ENCODE data around the gene GALNT17. TPM values are rescaled to one million over a fixed set of nuclear protein-coding genes. Genes with fewer than 3 reads are reported as not detected.
A peak's percentile ranks its signal among the peaks of the same experiment; 100 is the strongest.

Gene GALNT17
- total and polyA plus RNA-seq, 2 experiments from 2014 or later: 11.1 to 65.6 TPM

- Histone ChIP-seq H3K4me1 (ENCODE audit: insufficient read depth) (peaks cover 49% of the 10 kb centered on the region), H3K27ac (ENCODE audit: low read depth) (peak overlapping the region; percentile 90), H3K4me2 (no peak overlapping the region), H3K27me3 (ENCODE audit: insufficient read depth) (no peaks in the 10 kb centered on the region), H2AFZ (no peak overlapping the region), H3F3A (replicated peaks; ENCODE audit: low read depth) (peaks cover 26% of the 10 kb centered on the region), H3K79me2 (replicated peaks; ENCODE audit: insufficient read depth) (no peaks in the 10 kb centered on the region; the same call in 1 of the 2 replicates), H3K9me2 (ENCODE audit: insufficient read depth) (peaks cover 11% of the 10 kb centered on the region; the same call in 1 of the 2 replicates), H3K36me3 (ENCODE audit: insufficient read depth) (no peaks in the 10 kb centered on the region), H4K20me1 (replicated peaks; ENCODE audit: insufficient read depth) (no peaks in the 10 kb centered on the region), H3K4me3 (no peak overlapping the region)
- ATAC-seq: peak; percentile 66
- Mint-ChIP-seq H3K27ac (peak overlapping the region; percentile 90), H3K36me3 (ENCODE audit: low read depth) (peaks cover 42% of the 10 kb centered on the region), H3K27me3 (ENCODE audit: insufficient read depth, low read depth, poor library complexity) (peaks cover 16% of the 10 kb centered on the region), H3K4me1 (peaks cover 61% of the 10 kb centered on the region), H3K9me3 (peaks cover 8% of the 10 kb centered on the region; the same call in 2 of the 3 replicates), H3K4me3 (no peak overlapping the region; the same call in 2 of the 3 replicates)
- peak; percentile 77 for DNase-seq (ENCODE audit: low spot score)
- TF ChIP-seq CREB1 (CRISPR knock-in tag; IDR thresholded peaks at IDR 0.05; ENCODE audit: low read depth) (peak; percentile 38; the same call in 1 of the 2 replicates), STAT1 (IDR thresholded peaks at IDR 0.05; ENCODE audit: unreplicated experiment) (no peak)
Observed at GRCh38 chr7:71457021-71457420, 325.1 kb downstream of the GALNT17 start.

GRCh38 chr7:71457846-71458590, 326.1 kb downstream of the GALNT17 start:
- H3K4me1 ChIP-seq (ENCODE audit: insufficient read depth): peaks cover 44% of the 10 kb centered on the region
- no peaks in the 10 kb centered on the region; the same call in 1 of the 2 replicates for H3K79me2 ChIP-seq (replicated peaks; ENCODE audit: insufficient read depth)
- H2AFZ ChIP-seq: no peak overlapping the region
- H3K27me3 ChIP-seq (ENCODE audit: insufficient read depth): no peaks in the 10 kb centered on the region
- peaks cover 26% of the 10 kb centered on the region for H3F3A ChIP-seq (replicated peaks; ENCODE audit: low read depth)
- peak overlapping the region; percentile 90 for H3K27ac ChIP-seq (ENCODE audit: low read depth)
- DNase-seq (ENCODE audit: low spot score) (peak; percentile 39), ATAC-seq (peak; percentile 74)
- TF ChIP-seq STAT1 (IDR thresholded peaks at IDR 0.05; ENCODE audit: unreplicated experiment) (no peak), POLR2AphosphoS5 (IDR thresholded peaks at IDR 0.05; ENCODE audit: low read depth) (peak; percentile 30; the same call in 1 of the 2 replicates)
- peak overlapping the region; percentile 61 for H3K4me2 ChIP-seq
- Mint-ChIP-seq H3K27ac (peak overlapping the region; percentile 93), H3K36me3 (ENCODE audit: low read depth) (peaks cover 45% of the 10 kb centered on the region), H3K27me3 (ENCODE audit: insufficient read depth, low read depth, poor library complexity) (peaks cover 17% of the 10 kb centered on the region), H3K9me3 (peaks cover 18% of the 10 kb centered on the region; the same call in 2 of the 3 replicates), H3K4me3 (peak overlapping the region; percentile 9; the same call in 2 of the 3 replicates), H3K4me1 (peaks cover 61% of the 10 kb centered on the region)
- H4K20me1 ChIP-seq (replicated peaks; ENCODE audit: insufficient read depth): no peaks in the 10 kb centered on the region
- peak overlapping the region; percentile 28; the same call in 1 of the 2 replicates for H3K4me3 ChIP-seq
- peaks cover 9% of the 10 kb centered on the region; the same call in 1 of the 2 replicates for H3K9me2 ChIP-seq (ENCODE audit: insufficient read depth)
- H3K36me3 ChIP-seq (ENCODE audit: insufficient read depth): no peaks in the 10 kb centered on the region

- no peak overlapping the region for H3K4me3 ChIP-seq
- H3K4me2 ChIP-seq: no peak overlapping the region
- Mint-ChIP-seq H3K4me1 (peaks cover 59% of the 10 kb centered on the region), H3K4me3 (no peak overlapping the region), H3K9me3 (peaks cover 18% of the 10 kb centered on the region; the same call in 2 of the 3 replicates), H3K27ac (peak overlapping the region; percentile 93; the same call in 1 of the 2 replicates), H3K27me3 (ENCODE audit: insufficient read depth, low read depth, poor library complexity) (peaks cover 17% of the 10 kb centered on the region), H3K36me3 (ENCODE audit: low read depth) (peaks cover 37% of the 10 kb centered on the region)
- H3K9me2 ChIP-seq (ENCODE audit: insufficient read depth): peaks cover 9% of the 10 kb centered on the region
- DNase-seq (ENCODE audit: low spot score) (no peak), ATAC-seq (no peak)
- TF ChIP-seq ZNF462 (CRISPR knock-in tag; IDR thresholded peaks at IDR 0.05): no peak
- peaks cover 40% of the 10 kb centered on the region for H3K4me1 ChIP-seq (ENCODE audit: insufficient read depth)
- no peaks in the 10 kb centered on the region; the same call in 1 of the 2 replicates for H3K79me2 ChIP-seq (replicated peaks; ENCODE audit: insufficient read depth)
- no peaks in the 10 kb centered on the region for H3K36me3 ChIP-seq (ENCODE audit: insufficient read depth)
- H3K27ac ChIP-seq (ENCODE audit: low read depth): peak overlapping the region; percentile 90
- H2AFZ ChIP-seq: no peak overlapping the region
- no peaks in the 10 kb centered on the region for H4K20me1 ChIP-seq (replicated peaks; ENCODE audit: insufficient read depth)
- H3F3A ChIP-seq (replicated peaks; ENCODE audit: low read depth): peaks cover 28% of the 10 kb centered on the region
- no peaks in the 10 kb centered on the region for H3K27me3 ChIP-seq (ENCODE audit: insufficient read depth)
Observed at GRCh38 chr7:71459132-71459531, 327.2 kb downstream of the GALNT17 start.

All from GM23338 (cell line).